HG03442 (cell line): ENCODE measurements around the gene PALM3.
A peak's percentile ranks its signal among the peaks of the same experiment; 100 is the strongest.

Experiments used
- ATAC-seq: cut with Tn5 transposase; IDR thresholded peaks from one replicate; pipeline ENCODE4 v1.9.1; 2021; ENCODE audit warnings: mild to moderate bottlenecking, moderate library complexity; ENCODE audit not compliant: unreplicated experiment

The PALM3 gene

GRCh38 chr19:14089662-14090508 lies 28.0 kb upstream of the PALM3 start:
- no peak for ATAC-seq

GRCh38 chr19:14089412-14089661 lies 27.5 kb upstream of the PALM3 start:
- ATAC-seq, result no peak

- no peak for ATAC-seq
Observed at GRCh38 chr19:14088634-14089411, 26.9 kb upstream of the PALM3 start.

GRCh38 chr19:14086098-14086497 lies 24.2 kb upstream of the PALM3 start:
- ATAC-seq, result no peak

- ATAC-seq, result no peak
Observed at GRCh38 chr19:14085309-14085995, 23.6 kb upstream of the PALM3 start, which contains the start of gene C19orf67. TSS of gene C19orf67 (minus strand) at chr19:14085783. CDS start at chr19:14085627, 156 bp downstream.

GRCh38 chr19:14082675-14082960 lies 20.7 kb upstream of the PALM3 start:
- no peak for ATAC-seq

GRCh38 chr19:14081797-14082674 lies 20.2 kb upstream of the PALM3 start:
- ATAC-seq, result no peak

GRCh38 chr19:14080887-14081796 lies 19.3 kb upstream of the PALM3 start:
- ATAC-seq, result peak; percentile 84

GRCh38 chr19:14078411-14078810 lies 16.5 kb upstream of the PALM3 start:
- no peak for ATAC-seq

- no peak for ATAC-seq
Observed at GRCh38 chr19:14073925-14074838, 12.3 kb upstream of the PALM3 start.

- ATAC-seq, result peak; percentile 45
Observed at GRCh38 chr19:14073261-14073924, 11.5 kb upstream of the PALM3 start.

GRCh38 chr19:14072535-14073260 lies 10.8 kb upstream of the PALM3 start, which contains the start of gene MISP3:
TSS of gene MISP3 (plus strand) at chr19:14072786. CDS start at chr19:14073310, 524 bp downstream.
- no peak for ATAC-seq

- ATAC-seq, result no peak
Observed at GRCh38 chr19:14070268-14071050, 8.6 kb upstream of the PALM3 start.

GRCh38 chr19:14066134-14066533 lies 4.3 kb upstream of the PALM3 start:
- ATAC-seq, result no peak

GRCh38 chr19:14063105-14063504 lies 1.2 kb upstream of the PALM3 start:
- no peak for ATAC-seq

- no peak for ATAC-seq
Observed at GRCh38 chr19:14062558-14062855, 631 bp upstream of the PALM3 start.
